AG09319 (cell line): ENCODE results near the gene CZIB.
A peak's percentile ranks its signal among the peaks of the same experiment; 100 is the strongest.

Source experiments
- DNase-seq: peaks from one replicate; pipeline ENCODE4 v3.0.0-alpha.2; 2010; ENCODE audit warnings: low read depth; ENCODE audit errors: extremely low read depth
- CTCF ChIP-seq: IDR thresholded peaks from 2 replicates; pipeline ENCODE4 v1.5.1; 2011; ENCODE audit warnings: low read depth, mild to moderate bottlenecking, inconsistent platforms, low read length, moderate library complexity

Gene CZIB

GRCh38 chr1:53238197-53239155, 18.0 kb upstream of the CZIB start, which contains the start of gene MAGOH:
MAGOH (minus strand) TSS chr1:53238518; CDS start chr1:53238448, 70 bp downstream.
- DNase-seq = peak; percentile 87
- no peak for TF ChIP-seq CTCF

GRCh38 chr1:53237638-53238037, 17.2 kb upstream of the CZIB start:
- no peak for DNase-seq

GRCh38 chr1:53220962-53221286, 490 bp upstream of the CZIB start:
- DNase-seq = no peak
- TF ChIP-seq CTCF = no peak

More at GRCh38 chr1:53237638-53238037, 17.2 kb upstream of the CZIB start:
- no peak for TF ChIP-seq CTCF

GRCh38 chr1:53219711-53220110, 723 bp downstream of the CZIB start:
- no peak for DNase-seq
- TF ChIP-seq CTCF = no peak

- DNase-seq = no peak
- TF ChIP-seq CTCF = no peak
Observed at GRCh38 chr1:53218201-53218600, 2.2 kb downstream of the CZIB start.

- no peak for TF ChIP-seq CTCF
- DNase-seq = no peak
Observed at GRCh38 chr1:53214376-53214940, 6.0 kb downstream of the CZIB start.

- DNase-seq = no peak
- no peak for TF ChIP-seq CTCF
Observed at GRCh38 chr1:53210954-53211353, 9.5 kb downstream of the CZIB start.
